GM18507 (cell line): Measurements from ENCODE around the gene GRHL1.
A peak's percentile ranks its signal among the peaks of the same experiment; 100 is the strongest.
"Not testable (repeated sequence)": the region's sequence is repeated elsewhere in the genome, so short reads cannot be mapped to it uniquely, and the experiment has no call there.

ENCODE experiments used
- DNase-seq: peaks from one replicate; pipeline ENCODE4 v3.0.0; 2011; ENCODE audit warnings: low read depth; ENCODE audit not compliant: insufficient read length; ENCODE audit errors: extremely low spot score
- FAIRE-seq: peaks from 2 replicates; lab custom pipeline; 2011; peaks lifted over from hg19 to GRCh38; lab: Jason Lieb, UNC

The GRHL1 gene

GRCh38 chr2:9951522-9952285 lies at the start of gene GRHL1:
Gene GRHL1, plus strand, starts transcription at chr2:9951693. Its CDS starts 141 bp downstream, at chr2:9951834.
- peak; percentile 71 for FAIRE-seq
- DNase-seq: peak; percentile 100

- FAIRE-seq: peak; percentile 5
- no peak for DNase-seq
Measured at GRCh38 chr2:9905413-9905812, 46.1 kb upstream of the GRHL1 start.

GRCh38 chr2:9907402-9907801 lies 44.1 kb upstream of the GRHL1 start:
- no peak for DNase-seq
- no peak for FAIRE-seq

GRCh38 chr2:9908639-9909038 lies 42.9 kb upstream of the GRHL1 start:
- DNase-seq: no peak

GRCh38 chr2:9909106-9909505 lies 42.4 kb upstream of the GRHL1 start:
- DNase-seq (no peak), FAIRE-seq (no peak)

More at GRCh38 chr2:9908639-9909038, 42.9 kb upstream of the GRHL1 start:
- no peak for FAIRE-seq

- no peak for DNase-seq
- FAIRE-seq: no peak
Measured at GRCh38 chr2:9910699-9911098, 40.8 kb upstream of the GRHL1 start.

GRCh38 chr2:9912468-9912867 lies 39.0 kb upstream of the GRHL1 start:
- DNase-seq (no peak), FAIRE-seq (no peak)

GRCh38 chr2:9914384-9915065 lies 37.0 kb upstream of the GRHL1 start:
- DNase-seq: peak; percentile 28
- peak; percentile 88 for FAIRE-seq

- FAIRE-seq (no peak), DNase-seq (no peak)
Measured at GRCh38 chr2:9918275-9918674, 33.2 kb upstream of the GRHL1 start.

- no peak for FAIRE-seq
- no peak for DNase-seq
Measured at GRCh38 chr2:9919512-9919911, 32.0 kb upstream of the GRHL1 start.

- not testable (repeated sequence) for DNase-seq, FAIRE-seq
Measured at GRCh38 chr2:9927020-9927419, 24.5 kb upstream of the GRHL1 start.

GRCh38 chr2:9937258-9937657 lies 14.2 kb upstream of the GRHL1 start:
- FAIRE-seq: no peak
- DNase-seq: no peak

- no peak for FAIRE-seq
- no peak for DNase-seq
Measured at GRCh38 chr2:9937968-9938367, 13.5 kb upstream of the GRHL1 start.

GRCh38 chr2:9939587-9940485 lies 11.7 kb upstream of the GRHL1 start:
- FAIRE-seq: no peak
- no peak for DNase-seq

- no peak for DNase-seq
- FAIRE-seq: no peak
Measured at GRCh38 chr2:9941196-9941995, 10.1 kb upstream of the GRHL1 start.

- FAIRE-seq (no peak), DNase-seq (no peak)
Measured at GRCh38 chr2:9941996-9942390, 9.5 kb upstream of the GRHL1 start.

- FAIRE-seq (no peak), DNase-seq (no peak)
Measured at GRCh38 chr2:9944330-9944758, 7.1 kb upstream of the GRHL1 start.

GRCh38 chr2:9945596-9945995 lies 5.9 kb upstream of the GRHL1 start:
- FAIRE-seq (no peak), DNase-seq (no peak)

GRCh38 chr2:9946076-9946475 lies 5.4 kb upstream of the GRHL1 start:
- FAIRE-seq (no peak), DNase-seq (no peak)
